ENCODE measurements around the gene THBS1.

THBS1 gene

GRCh38 chr15:39565851-39566250 is 15.0 kb upstream of the THBS1 start:
- Histone ChIP-seq H3K4me1 (ENCODE audit: low read length) (no peaks in the 10 kb centered on the region), H3K9me2 (replicated peaks; ENCODE audit: insufficient read depth, low read length) (no peaks in the 10 kb centered on the region), H2AFZ (ENCODE audit: low read length) (no peak overlapping the region), H3K4me2 (ENCODE audit: low read depth, low read length) (no peak overlapping the region), H3F3A (ENCODE audit: insufficient read depth, low read length) (no peaks in the 10 kb centered on the region), H3K9ac (ENCODE audit: low read length) (no peak overlapping the region), H3K9me3 (replicated peaks; ENCODE audit: insufficient read depth, low read length) (no peaks in the 10 kb centered on the region), H4K20me1 (ENCODE audit: insufficient read depth, low read length) (no peaks in the 10 kb centered on the region), H3K36me3 (replicated peaks; ENCODE audit: insufficient read depth, low read length) (no peaks in the 10 kb centered on the region), H3K27me3 (replicated peaks; ENCODE audit: insufficient read depth, low read length) (no peaks in the 10 kb centered on the region), H3K27ac (ENCODE audit: low read length) (no peak overlapping the region), H3K79me2 (ENCODE audit: low read length) (no peaks in the 10 kb centered on the region), H3K4me3 (ENCODE audit: low read length) (no peak overlapping the region)
- TF ChIP-seq EZH2phosphoT487 (IDR thresholded peaks at IDR 0.05; ENCODE audit: low read length) (no peak), CTCF (IDR thresholded peaks at IDR 0.05; ENCODE audit: low read length) (no peak), EZH2 (optimal IDR thresholded peaks at IDR 0.05; ENCODE audit: low read depth, low read length) (no peak)
- no peak for DNase-seq

GRCh38 chr15:39573287-39573686 is 7.6 kb upstream of the THBS1 start:
- DNase-seq, result no peak
- H3K9ac ChIP-seq (ENCODE audit: low read length), result no peak overlapping the region

GRCh38 chr15:39573844-39574243 is 7.0 kb upstream of the THBS1 start:
- Histone ChIP-seq H3K4me3 (ENCODE audit: low read length) (no peak overlapping the region), H3K9ac (ENCODE audit: low read length) (no peak overlapping the region), H3K79me2 (ENCODE audit: low read length) (no peaks in the 10 kb centered on the region), H3K36me3 (replicated peaks; ENCODE audit: insufficient read depth, low read length) (no peaks in the 10 kb centered on the region), H2AFZ (ENCODE audit: low read length) (no peak overlapping the region), H3K27me3 (replicated peaks; ENCODE audit: insufficient read depth, low read length) (no peaks in the 10 kb centered on the region), H3K9me2 (replicated peaks; ENCODE audit: insufficient read depth, low read length) (no peaks in the 10 kb centered on the region), H3K9me3 (replicated peaks; ENCODE audit: insufficient read depth, low read length) (no peaks in the 10 kb centered on the region), H3K4me2 (ENCODE audit: low read depth, low read length) (no peak overlapping the region), H4K20me1 (ENCODE audit: insufficient read depth, low read length) (no peaks in the 10 kb centered on the region), H3K27ac (ENCODE audit: low read length) (no peak overlapping the region), H3K4me1 (ENCODE audit: low read length) (no peaks in the 10 kb centered on the region), H3F3A (ENCODE audit: insufficient read depth, low read length) (no peaks in the 10 kb centered on the region)
- no peak for DNase-seq
- TF ChIP-seq CTCF (IDR thresholded peaks at IDR 0.05; ENCODE audit: low read length) (no peak), EZH2phosphoT487 (IDR thresholded peaks at IDR 0.05; ENCODE audit: low read length) (no peak)

More at GRCh38 chr15:39573287-39573686, 7.6 kb upstream of the THBS1 start:
- H3K27me3 ChIP-seq (replicated peaks; ENCODE audit: insufficient read depth, low read length), result no peaks in the 10 kb centered on the region
- TF ChIP-seq EZH2 (optimal IDR thresholded peaks at IDR 0.05; ENCODE audit: low read depth, low read length) (no peak), EZH2phosphoT487 (IDR thresholded peaks at IDR 0.05; ENCODE audit: low read length) (no peak), CTCF (IDR thresholded peaks at IDR 0.05; ENCODE audit: low read length) (no peak)
- H2AFZ ChIP-seq (ENCODE audit: low read length), result no peak overlapping the region
- no peak overlapping the region for H3K4me3 ChIP-seq (ENCODE audit: low read length)
- no peak overlapping the region for H3K27ac ChIP-seq (ENCODE audit: low read length)
- no peaks in the 10 kb centered on the region for H3K79me2 ChIP-seq (ENCODE audit: low read length)
- no peaks in the 10 kb centered on the region for H3F3A ChIP-seq (ENCODE audit: insufficient read depth, low read length)
- no peaks in the 10 kb centered on the region for H3K9me3 ChIP-seq (replicated peaks; ENCODE audit: insufficient read depth, low read length)
- no peak overlapping the region for H3K4me2 ChIP-seq (ENCODE audit: low read depth, low read length)
- H4K20me1 ChIP-seq (ENCODE audit: insufficient read depth, low read length), result no peaks in the 10 kb centered on the region
- H3K36me3 ChIP-seq (replicated peaks; ENCODE audit: insufficient read depth, low read length), result no peaks in the 10 kb centered on the region
- H3K9me2 ChIP-seq (replicated peaks; ENCODE audit: insufficient read depth, low read length), result no peaks in the 10 kb centered on the region
- no peaks in the 10 kb centered on the region for H3K4me1 ChIP-seq (ENCODE audit: low read length)

Measured in MM.1S (cell line).